ENCODE data around the gene CCKAR. TPM values are rescaled to one million over a fixed set of nuclear protein-coding genes. Genes with fewer than 3 reads are reported as not detected.

The CCKAR gene
- total RNA-seq, 1 donor from 2014 or later, result 13.7 TPM

DNA sequence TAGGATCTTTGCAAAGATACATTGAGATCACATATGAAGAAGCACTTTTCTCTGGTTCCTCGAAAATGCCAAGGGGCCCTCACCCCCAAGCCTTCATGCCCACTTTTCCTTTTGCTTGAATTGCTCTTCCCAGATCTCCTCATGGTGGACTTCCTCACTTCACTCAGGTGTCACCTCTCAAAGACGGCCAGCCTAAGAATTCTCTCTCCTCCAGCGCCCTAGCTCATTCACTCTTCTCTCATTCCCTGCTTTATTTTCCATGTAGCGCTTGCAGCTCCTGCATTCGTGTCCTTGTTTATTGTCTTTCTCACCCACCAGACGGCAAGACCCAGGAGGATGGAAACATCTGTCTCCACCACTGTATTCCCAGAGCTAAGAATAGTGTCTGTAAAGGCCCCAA is 32.9 kb downstream of the CCKAR start:
- Mint-ChIP-seq H3K36me3 (no peaks in the 10 kb centered on the region), H3K9me3 (peaks cover 8% of the 10 kb centered on the region), H3K4me1 (ENCODE audit: unreplicated experiment) (peaks cover 20% of the 10 kb centered on the region), H3K27me3 (peaks cover 4% of the 10 kb centered on the region), H3K4me3 (no peak overlapping the region), H3K27ac (no peak overlapping the region)
- TF ChIP-seq, protein P1, sequence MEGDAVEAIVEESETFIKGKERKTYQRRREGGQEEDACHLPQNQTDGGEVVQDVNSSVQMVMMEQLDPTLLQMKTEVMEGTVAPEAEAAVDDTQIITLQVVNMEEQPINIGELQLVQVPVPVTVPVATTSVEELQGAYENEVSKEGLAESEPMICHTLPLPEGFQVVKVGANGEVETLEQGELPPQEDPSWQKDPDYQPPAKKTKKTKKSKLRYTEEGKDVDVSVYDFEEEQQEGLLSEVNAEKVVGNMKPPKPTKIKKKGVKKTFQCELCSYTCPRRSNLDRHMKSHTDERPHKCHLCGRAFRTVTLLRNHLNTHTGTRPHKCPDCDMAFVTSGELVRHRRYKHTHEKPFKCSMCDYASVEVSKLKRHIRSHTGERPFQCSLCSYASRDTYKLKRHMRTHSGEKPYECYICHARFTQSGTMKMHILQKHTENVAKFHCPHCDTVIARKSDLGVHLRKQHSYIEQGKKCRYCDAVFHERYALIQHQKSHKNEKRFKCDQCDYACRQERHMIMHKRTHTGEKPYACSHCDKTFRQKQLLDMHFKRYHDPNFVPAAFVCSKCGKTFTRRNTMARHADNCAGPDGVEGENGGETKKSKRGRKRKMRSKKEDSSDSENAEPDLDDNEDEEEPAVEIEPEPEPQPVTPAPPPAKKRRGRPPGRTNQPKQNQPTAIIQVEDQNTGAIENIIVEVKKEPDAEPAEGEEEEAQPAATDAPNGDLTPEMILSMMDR (conservative IDR thresholded peaks at IDR 0.05), result no peak
- no peak for DNase-seq (ENCODE audit: extremely low spot score, unreplicated experiment)

DNA sequence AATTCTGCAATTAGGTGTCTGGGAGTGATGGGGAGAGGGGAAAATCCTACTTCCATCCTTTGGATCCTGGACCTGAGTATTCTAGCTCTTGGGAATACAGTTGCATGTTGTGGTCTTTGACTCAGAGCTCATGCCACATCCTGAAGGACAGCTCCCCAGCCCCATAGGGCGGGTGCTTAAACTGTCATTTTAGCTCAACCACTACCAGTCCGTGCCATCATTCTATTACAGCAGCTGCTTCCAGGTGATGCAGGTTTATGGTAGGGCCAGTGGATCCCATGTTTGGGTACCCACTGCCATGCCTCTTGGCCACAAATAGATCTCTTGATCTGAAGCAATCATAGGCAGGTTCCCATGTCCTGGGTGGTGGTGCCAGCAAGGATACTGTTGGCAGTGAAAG is 34.7 kb downstream of the CCKAR start:
- Mint-ChIP-seq H3K27me3 (peaks cover 4% of the 10 kb centered on the region), H3K36me3 (no peaks in the 10 kb centered on the region), H3K27ac (no peak overlapping the region), H3K9me3 (peaks cover 8% of the 10 kb centered on the region), H3K4me1 (ENCODE audit: unreplicated experiment) (peaks cover 36% of the 10 kb centered on the region), H3K4me3 (no peak overlapping the region)
- TF ChIP-seq, protein P1 (conservative IDR thresholded peaks at IDR 0.05), result no peak
- DNase-seq (ENCODE audit: extremely low spot score, unreplicated experiment), result no peak

DNA sequence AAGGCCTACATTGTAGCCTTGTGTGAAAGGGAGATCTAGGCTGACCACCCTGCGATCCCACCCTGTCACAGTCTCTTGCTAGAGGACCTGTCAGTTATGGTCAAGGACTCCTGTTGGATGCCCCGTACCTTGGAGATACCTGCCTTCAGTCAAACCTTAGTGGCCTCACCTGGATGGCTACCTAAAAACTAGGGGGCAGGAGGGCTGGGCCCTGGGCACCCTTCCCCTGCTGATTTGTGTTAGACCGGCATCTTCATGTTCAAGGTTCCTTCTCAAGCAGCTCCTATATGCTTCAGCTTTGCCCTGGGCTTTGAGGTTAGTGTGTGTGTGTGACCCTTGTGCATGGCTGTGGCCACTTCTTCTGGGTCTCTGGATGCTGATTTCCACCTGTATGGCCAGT is 35.3 kb downstream of the CCKAR start:
- H3K4me3 Mint-ChIP-seq, result no peak overlapping the region

DNA sequence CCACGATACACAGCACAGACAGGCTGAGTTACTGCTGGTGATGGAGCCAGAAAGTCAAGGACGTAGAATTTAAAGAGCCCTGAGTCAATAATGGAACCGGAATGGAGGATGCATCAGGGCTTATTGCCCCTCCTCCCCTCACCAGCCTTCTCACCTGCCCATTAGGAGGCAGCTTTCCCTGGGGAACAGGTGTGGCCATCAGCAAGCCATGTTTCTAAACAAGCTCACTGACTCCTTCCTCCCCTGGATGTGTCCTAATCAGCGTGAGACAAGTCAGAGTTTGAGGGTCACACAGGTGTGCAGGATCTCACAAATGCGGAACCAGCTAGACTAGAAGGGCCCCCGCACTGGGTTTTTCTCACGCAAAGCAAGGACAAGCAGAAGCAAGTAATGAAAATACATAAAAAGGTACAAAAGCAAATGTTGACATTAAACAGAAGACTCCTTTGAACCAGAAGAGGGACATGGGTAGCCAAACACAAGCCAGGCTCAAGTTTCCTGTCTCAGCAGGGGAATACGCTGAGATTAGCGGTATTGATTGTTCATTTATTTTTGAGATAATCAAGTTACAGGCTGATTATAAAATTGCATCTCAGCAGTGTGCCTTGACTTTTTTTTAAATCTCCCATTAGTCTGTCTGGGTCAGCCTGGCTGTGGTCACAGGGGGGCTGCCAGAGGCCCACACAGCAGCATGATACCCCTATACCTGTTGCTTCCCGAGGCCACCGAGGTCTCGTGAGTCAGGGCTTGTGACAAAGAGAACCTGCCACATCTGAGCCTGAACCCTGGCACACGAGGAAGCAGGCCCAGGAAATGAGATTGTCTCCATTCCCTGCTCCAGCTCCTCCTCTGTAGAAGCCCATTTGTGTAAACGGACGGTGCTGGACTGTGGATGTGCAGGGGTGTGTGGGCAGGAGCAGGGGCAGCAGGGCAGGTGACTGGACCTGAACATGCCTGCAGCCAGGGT is 37.4 kb downstream of the CCKAR start:
- H3K4me3 Mint-ChIP-seq, result peak overlapping the region; percentile 56
- peaks cover 12% of the 10 kb centered on the region for H3K9me3 Mint-ChIP-seq
- no peaks in the 10 kb centered on the region for H3K27me3 Mint-ChIP-seq
- peak overlapping the region; percentile 53 for H3K27ac Mint-ChIP-seq
- DNase-seq (ENCODE audit: extremely low spot score, unreplicated experiment), result no peak
- TF ChIP-seq, protein P1 (conservative IDR thresholded peaks at IDR 0.05), result no peak
- H3K36me3 Mint-ChIP-seq, result no peaks in the 10 kb centered on the region
- H3K4me1 Mint-ChIP-seq (ENCODE audit: unreplicated experiment), result peaks cover 30% of the 10 kb centered on the region

More for the DNA sequence above, 35.3 kb downstream of the CCKAR start:
- Mint-ChIP-seq H3K36me3 (no peaks in the 10 kb centered on the region), H3K27ac (no peak overlapping the region), H3K4me1 (ENCODE audit: unreplicated experiment) (peaks cover 39% of the 10 kb centered on the region), H3K9me3 (peaks cover 8% of the 10 kb centered on the region), H3K27me3 (peaks cover 4% of the 10 kb centered on the region)
- DNase-seq (ENCODE audit: extremely low spot score, unreplicated experiment), result no peak
- TF ChIP-seq, protein P1 (conservative IDR thresholded peaks at IDR 0.05), result no peak

DNA sequence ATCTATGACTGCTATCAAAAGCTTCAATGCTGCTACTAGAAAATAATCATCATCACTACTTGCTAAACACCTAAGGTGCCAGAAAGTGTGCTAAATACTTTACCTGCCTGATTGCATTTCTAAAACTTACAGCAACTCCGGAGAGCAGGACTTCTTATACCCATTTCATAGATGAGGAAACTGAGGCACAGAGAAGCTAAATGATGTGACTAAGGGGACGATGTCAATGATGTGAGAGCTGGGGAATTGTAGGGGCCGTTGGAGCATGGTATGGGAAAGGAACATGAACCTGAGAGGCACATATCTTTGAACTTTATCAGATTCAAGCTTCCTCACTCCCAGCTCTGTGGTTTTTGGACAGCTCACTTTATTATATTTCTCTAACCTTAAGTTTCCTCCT is 38.7 kb downstream of the CCKAR start:
- no peak overlapping the region for H3K4me3 Mint-ChIP-seq
- DNase-seq (ENCODE audit: extremely low spot score, unreplicated experiment), result no peak
- TF ChIP-seq, protein P1 (conservative IDR thresholded peaks at IDR 0.05), result no peak
- H3K27ac Mint-ChIP-seq, result peak overlapping the region; percentile 53
- no peaks in the 10 kb centered on the region for H3K27me3 Mint-ChIP-seq
- H3K4me1 Mint-ChIP-seq (ENCODE audit: unreplicated experiment), result peaks cover 30% of the 10 kb centered on the region
- no peaks in the 10 kb centered on the region for H3K36me3 Mint-ChIP-seq
- peaks cover 13% of the 10 kb centered on the region for H3K9me3 Mint-ChIP-seq
